ENCODE data around the gene A4GNT.
"Not testable (repeated sequence)": the region's sequence is repeated elsewhere in the genome, so short reads cannot be mapped to it uniquely, and the experiment has no call there.

Gene A4GNT

GRCh38 chr3:138154534-138154933 lies 22.3 kb upstream of the A4GNT start:
- DNase-seq (ENCODE audit: low spot score) = no peak
- TF ChIP-seq CTCF (IDR thresholded peaks at IDR 0.05; ENCODE audit: extremely low read depth, missing control alignments) = no peak

GRCh38 chr3:138148503-138148902 lies 16.3 kb upstream of the A4GNT start:
- TF ChIP-seq CTCF (IDR thresholded peaks at IDR 0.05; ENCODE audit: extremely low read depth, missing control alignments) = no peak
- DNase-seq (ENCODE audit: low spot score) = no peak

GRCh38 chr3:138142181-138142580 lies 10.0 kb upstream of the A4GNT start:
- DNase-seq (ENCODE audit: low spot score) = not testable (repeated sequence)

GRCh38 chr3:138140940-138141339 lies 8.8 kb upstream of the A4GNT start:
- DNase-seq (ENCODE audit: low spot score) = no peak
- TF ChIP-seq CTCF (IDR thresholded peaks at IDR 0.05; ENCODE audit: extremely low read depth, missing control alignments) = no peak

- no peak for TF ChIP-seq CTCF (IDR thresholded peaks at IDR 0.05; ENCODE audit: extremely low read depth, missing control alignments)
- no peak for DNase-seq (ENCODE audit: low spot score)
Observed at GRCh38 chr3:138139691-138140090, 7.5 kb upstream of the A4GNT start.

GRCh38 chr3:138137861-138138260 lies 5.7 kb upstream of the A4GNT start:
- DNase-seq (ENCODE audit: low spot score) = no peak
- TF ChIP-seq CTCF (IDR thresholded peaks at IDR 0.05; ENCODE audit: extremely low read depth, missing control alignments) = no peak

GRCh38 chr3:138136201-138136600 lies 4.0 kb upstream of the A4GNT start:
- no peak for DNase-seq (ENCODE audit: low spot score)
- no peak for TF ChIP-seq CTCF (IDR thresholded peaks at IDR 0.05; ENCODE audit: extremely low read depth, missing control alignments)

- DNase-seq (ENCODE audit: low spot score) = no peak
- no peak for TF ChIP-seq CTCF (IDR thresholded peaks at IDR 0.05; ENCODE audit: extremely low read depth, missing control alignments)
Observed at GRCh38 chr3:138135833-138136194, 3.6 kb upstream of the A4GNT start.

All from GM20000 (cell line).